ENCODE measurements around the gene SLC24A4. TPM values are rescaled to one million over a fixed set of nuclear protein-coding genes. Genes with fewer than 3 reads are reported as not detected.
A peak's percentile ranks its signal among the peaks of the same experiment; 100 is the strongest.

SLC24A4 gene
- total and polyA plus RNA-seq, 2 of the 4 experiments (the other 2 are of a cell fraction), result not detected

DNA sequence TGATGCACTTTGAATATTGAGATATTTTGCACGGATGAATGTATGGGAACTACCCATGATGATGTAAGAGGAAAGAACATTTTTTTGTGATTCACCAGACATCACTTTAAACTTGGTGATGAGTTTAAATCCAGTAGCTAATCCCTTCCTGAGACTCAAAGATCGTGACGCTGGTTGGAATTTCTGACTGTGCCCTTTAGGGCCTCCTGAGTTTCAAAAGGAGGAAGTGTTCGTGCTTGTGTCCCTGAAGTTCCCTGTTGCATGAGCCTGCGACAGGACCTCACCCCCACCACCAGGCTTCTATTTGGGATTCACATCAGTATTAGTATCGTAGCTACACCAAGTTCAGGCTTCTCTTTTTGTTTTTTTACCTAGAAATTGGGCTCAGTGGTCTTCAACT lies 172.1 kb downstream of the SLC24A4 start:
- H3K79me1 ChIP-seq (ENCODE audit: low read depth in 1 of 2, low read length in 2 of 2), result no peaks in the 10 kb centered on the region
- no peak overlapping the region for H2BK5ac ChIP-seq (ENCODE audit: low read depth, low read length, poor library complexity, severe bottlenecking)
- H4K20me1 ChIP-seq (ENCODE audit: insufficient read depth, low read length), result no peaks in the 10 kb centered on the region
- H3K9ac ChIP-seq (ENCODE audit: low read depth, low read length), result no peak overlapping the region
- peaks cover 5% of the 10 kb centered on the region for H3K9me1 ChIP-seq (ENCODE audit: insufficient read depth, low read length)
- no TSS peak for BruUV-seq (replicated peaks)
- no peak overlapping the region for H3K27ac ChIP-seq (ENCODE audit: insufficient read depth, low read length)
- H4K8ac ChIP-seq (ENCODE audit: low read depth in 2 of 2, low read length in 2 of 2), result peak overlapping the region; percentile 5 to 26; a peak in 2 of 4 replicates
- dilution Hi-C loops (cut with HindIII; ENCODE audit: low sequenced_read_pairs, unreplicated experiment) (no loop called here), intact Hi-C loops (cut with micrococcal nuclease) (no loop called here), in situ Hi-C loops (cut with MboI; ENCODE audit: low sequenced_read_pairs) (no loop called here)
- H3K23ac ChIP-seq (ENCODE audit: low read depth, low read length), result no peak overlapping the region
- peak overlapping the region; percentile 40; the same call in 1 of the 2 replicates for H3K4ac ChIP-seq (ENCODE audit: low read depth, low read length)
- ATAC-seq (ENCODE audit: low read depth), result peak; percentile 72
- peaks cover 6% of the 10 kb centered on the region for H3K4me1 ChIP-seq (ENCODE audit: control insufficient read depth, insufficient read depth, low read length)
- peak overlapping the region; percentile 24; the same call in 1 of the 2 replicates for H3K14ac ChIP-seq (replicated peaks; ENCODE audit: low read depth, low read length)
- no CpG with 5 or more reads among the region's 6 CpGs for WGBS, 2 experiments (ENCODE audit: extremely low coverage in 2 of 2, insufficient read length in 1 of 2)
- no peak for TF ChIP-seq MXI1 (IDR thresholded peaks at IDR 0.05; ENCODE audit: borderline replicate concordance, low read depth, low read length)
- TF ChIP-seq, protein P1, sequence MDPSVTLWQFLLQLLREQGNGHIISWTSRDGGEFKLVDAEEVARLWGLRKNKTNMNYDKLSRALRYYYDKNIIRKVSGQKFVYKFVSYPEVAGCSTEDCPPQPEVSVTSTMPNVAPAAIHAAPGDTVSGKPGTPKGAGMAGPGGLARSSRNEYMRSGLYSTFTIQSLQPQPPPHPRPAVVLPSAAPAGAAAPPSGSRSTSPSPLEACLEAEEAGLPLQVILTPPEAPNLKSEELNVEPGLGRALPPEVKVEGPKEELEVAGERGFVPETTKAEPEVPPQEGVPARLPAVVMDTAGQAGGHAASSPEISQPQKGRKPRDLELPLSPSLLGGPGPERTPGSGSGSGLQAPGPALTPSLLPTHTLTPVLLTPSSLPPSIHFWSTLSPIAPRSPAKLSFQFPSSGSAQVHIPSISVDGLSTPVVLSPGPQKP (IDR thresholded peaks at IDR 0.05; ENCODE audit: borderline replicate concordance, low read depth, low read length), result no peak
- no peak for TF ChIP-seq MAFK (IDR thresholded peaks at IDR 0.05; ENCODE audit: low read depth, low read length)
- TF ChIP-seq SMC3 (IDR thresholded peaks at IDR 0.05; ENCODE audit: low read depth, low read length), result no peak
- no peak for TF ChIP-seq BHLHE40 (IDR thresholded peaks at IDR 0.05; ENCODE audit: low read depth, low read length)
- TF ChIP-seq MAZ (IDR thresholded peaks at IDR 0.05; ENCODE audit: borderline replicate concordance, low read depth, low read length), result no peak
- no peak for TF ChIP-seq FOS (IDR thresholded peaks at IDR 0.05; ENCODE audit: low read depth, low read length)
- TF ChIP-seq CEBPB (IDR thresholded peaks at IDR 0.05; ENCODE audit: low read depth, low read length), result peak; percentile 44; the same call in 1 of the 2 replicates
- H2BK20ac ChIP-seq (ENCODE audit: low read depth, low read length), result peak overlapping the region; percentile 32; the same call in 1 of the 2 replicates
- no peak overlapping the region for H3K4me3 ChIP-seq (ENCODE audit: insufficient read depth, low read depth, low read length)
- H4K91ac ChIP-seq (ENCODE audit: insufficient read depth, low read depth, low read length), result peak overlapping the region; percentile 0; the same call in 1 of the 2 replicates
- H3K18ac ChIP-seq (ENCODE audit: low read depth, low read length), result no peak overlapping the region
- no peak overlapping the region for H2AFZ ChIP-seq (replicated peaks; ENCODE audit: low read length, poor library complexity)
- DNase-seq, result peak; percentile 81
- H3K36me3 ChIP-seq (ENCODE audit: control insufficient read depth, insufficient read depth, low read length), result no peaks in the 10 kb centered on the region
- no peaks in the 10 kb centered on the region for H3K27me3 ChIP-seq (ENCODE audit: control insufficient read depth, insufficient read depth, low read length)
- H3K4me2 ChIP-seq (ENCODE audit: low read depth, low read length), result no peak overlapping the region
- H2BK15ac ChIP-seq (ENCODE audit: low read depth, low read length), result no peak overlapping the region
- no peaks in the 10 kb centered on the region for H3K9me3 ChIP-seq (ENCODE audit: control insufficient read depth, insufficient read depth, low read length)
- H3K56ac ChIP-seq (ENCODE audit: extremely low read depth, insufficient read depth, low read length), result no peak overlapping the region
- no peak overlapping the region for H2AK5ac ChIP-seq (ENCODE audit: low read depth, low read length)
- H4K5ac ChIP-seq (ENCODE audit: low read depth, low read length), result peak overlapping the region; percentile 44; the same call in 1 of the 2 replicates
- peak overlapping the region; percentile 47 for H2BK120ac ChIP-seq (ENCODE audit: low read depth, low read length)
- CTCF ChIA-PET, result no interaction called here
- no peak overlapping the region for H2AK9ac ChIP-seq (replicated peaks; ENCODE audit: low read depth, low read length, poor library complexity)
- POLR2A ChIA-PET (ENCODE audit: unreplicated experiment), result interaction anchor here (0.6 kb wide), 1 partner anchor 306 kb away, joined by 5 read pairs; no protein-coding TSS in a partner anchor

Measured in IMR-90 (cell line).